ENCODE results near the gene FAM131A.

FAM131A gene

DNA sequence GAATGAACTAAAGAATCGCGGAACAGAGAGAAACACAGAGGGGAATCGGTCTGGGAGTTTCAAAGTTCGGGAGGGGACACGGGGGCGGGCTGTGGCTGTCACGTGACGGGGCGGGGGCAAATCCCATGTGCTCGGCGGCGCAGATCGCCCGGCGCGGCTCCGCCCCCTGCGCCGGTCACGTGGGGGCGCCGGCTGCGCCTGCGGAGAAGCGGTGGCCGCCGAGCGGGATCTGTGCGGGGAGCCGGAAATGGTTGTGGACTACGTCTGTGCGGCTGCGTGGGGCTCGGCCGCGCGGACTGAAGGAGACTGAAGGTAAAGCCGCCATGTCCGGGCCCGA is 23.1 kb upstream of the FAM131A start, which contains the start of gene EIF4G1:
EIF4G1 (plus strand) TSS at position 244 of the 337 bp plus-strand sequence. CDS start 1,191 bp downstream, outside the sequence.
- Histone ChIP-seq H3K36me3 (peaks cover 6% of the 10 kb centered on the region), H3K27ac (peak within 1 kb of the TSS; percentile 92), H3K4me1 (ENCODE audit: control insufficient read depth in 1 of 2, insufficient read depth in 1 of 2, low read depth in 1 of 2, low read length in 1 of 2) (peaks cover 23 to 24% of the 10 kb centered on the region in 2 experiments), H3K9me3 (no peaks in the 10 kb centered on the region), H3K27me3 (no peaks in the 10 kb centered on the region), H3K4me3 (ENCODE audit: low read depth in 1 of 2, low read length in 1 of 2) (peak within 1 kb of the TSS; percentile 63 to 82)
- TF ChIP-seq, protein P1, sequence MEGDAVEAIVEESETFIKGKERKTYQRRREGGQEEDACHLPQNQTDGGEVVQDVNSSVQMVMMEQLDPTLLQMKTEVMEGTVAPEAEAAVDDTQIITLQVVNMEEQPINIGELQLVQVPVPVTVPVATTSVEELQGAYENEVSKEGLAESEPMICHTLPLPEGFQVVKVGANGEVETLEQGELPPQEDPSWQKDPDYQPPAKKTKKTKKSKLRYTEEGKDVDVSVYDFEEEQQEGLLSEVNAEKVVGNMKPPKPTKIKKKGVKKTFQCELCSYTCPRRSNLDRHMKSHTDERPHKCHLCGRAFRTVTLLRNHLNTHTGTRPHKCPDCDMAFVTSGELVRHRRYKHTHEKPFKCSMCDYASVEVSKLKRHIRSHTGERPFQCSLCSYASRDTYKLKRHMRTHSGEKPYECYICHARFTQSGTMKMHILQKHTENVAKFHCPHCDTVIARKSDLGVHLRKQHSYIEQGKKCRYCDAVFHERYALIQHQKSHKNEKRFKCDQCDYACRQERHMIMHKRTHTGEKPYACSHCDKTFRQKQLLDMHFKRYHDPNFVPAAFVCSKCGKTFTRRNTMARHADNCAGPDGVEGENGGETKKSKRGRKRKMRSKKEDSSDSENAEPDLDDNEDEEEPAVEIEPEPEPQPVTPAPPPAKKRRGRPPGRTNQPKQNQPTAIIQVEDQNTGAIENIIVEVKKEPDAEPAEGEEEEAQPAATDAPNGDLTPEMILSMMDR (IDR thresholded peaks at IDR 0.05): peak; percentile 41

DNA sequence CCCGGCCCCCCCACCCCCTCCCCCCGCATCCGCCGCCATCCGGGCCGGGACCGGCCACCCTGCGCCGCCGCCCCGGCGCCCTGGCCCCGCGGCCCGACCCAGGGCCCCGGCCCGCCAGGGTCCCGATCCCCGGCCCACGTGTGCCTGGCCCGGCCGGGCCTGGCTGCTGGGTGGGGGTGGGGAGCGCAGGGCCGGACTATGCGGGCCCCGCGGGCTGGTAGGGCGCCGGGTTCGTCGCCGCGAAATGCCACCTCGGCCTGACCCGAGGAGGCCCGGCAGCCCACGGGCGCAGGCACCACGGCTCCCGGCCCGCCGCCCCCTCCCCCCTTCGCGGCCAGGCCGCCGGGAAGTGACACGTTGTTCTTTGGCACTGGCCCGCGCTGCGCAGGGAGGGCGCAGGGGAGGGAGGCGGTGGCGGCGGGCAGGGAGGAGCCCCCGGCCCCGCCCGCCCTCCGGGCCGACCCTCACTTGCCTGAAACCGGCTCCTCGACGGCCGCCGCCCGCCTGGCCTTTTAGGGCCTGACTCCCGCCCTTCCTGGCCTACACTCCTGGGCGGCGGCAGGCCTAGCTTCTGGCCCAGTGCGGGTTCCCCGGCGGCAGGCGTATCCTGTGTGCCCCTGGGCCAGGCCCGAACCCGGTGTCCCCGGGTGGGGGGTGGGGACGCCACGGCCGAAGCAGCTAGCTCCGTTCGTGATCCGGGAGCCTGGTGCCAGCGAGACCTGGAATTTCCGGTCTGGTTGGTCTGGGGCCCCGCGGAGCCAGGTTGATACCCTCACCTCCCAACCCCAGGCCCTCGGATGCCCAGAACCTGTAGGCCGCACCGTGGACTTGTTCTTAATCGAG is 22.5 kb upstream of the FAM131A start:
- H3K36me3 ChIP-seq: peaks cover 1% of the 10 kb centered on the region
- no peaks in the 10 kb centered on the region for H3K27me3 ChIP-seq
- TF ChIP-seq, protein P1 (IDR thresholded peaks at IDR 0.05): no peak
- peak overlapping the region; percentile 63 to 82 for H3K4me3 ChIP-seq (ENCODE audit: low read depth in 1 of 2, low read length in 1 of 2)
- peak overlapping the region; percentile 92 for H3K27ac ChIP-seq
- H3K4me1 ChIP-seq (ENCODE audit: control insufficient read depth in 1 of 2, insufficient read depth in 1 of 2, low read depth in 1 of 2, low read length in 1 of 2): peaks cover 23 to 29% of the 10 kb centered on the region in 2 experiments
- no peaks in the 10 kb centered on the region for H3K9me3 ChIP-seq

GRCh38 chr3:184315543-184315867 is 21.9 kb upstream of the FAM131A start:
- peaks cover 23 to 34% of the 10 kb centered on the region in 2 experiments for H3K4me1 ChIP-seq (ENCODE audit: control insufficient read depth in 1 of 2, insufficient read depth in 1 of 2, low read depth in 1 of 2, low read length in 1 of 2)
- H3K9me3 ChIP-seq: no peaks in the 10 kb centered on the region
- peak overlapping the region; percentile 92 for H3K27ac ChIP-seq
- H3K36me3 ChIP-seq: peaks cover 5% of the 10 kb centered on the region
- no peaks in the 10 kb centered on the region for H3K27me3 ChIP-seq
- TF ChIP-seq, protein P1 (IDR thresholded peaks at IDR 0.05): no peak
- H3K4me3 ChIP-seq (ENCODE audit: low read depth in 1 of 2, low read length in 1 of 2): peak overlapping the region; percentile 63 to 82

GRCh38 chr3:184315871-184316661 is 21.3 kb upstream of the FAM131A start:
- Histone ChIP-seq H3K4me3 (ENCODE audit: low read depth in 1 of 2, low read length in 1 of 2) (peak overlapping the region in 1 of 2 experiments; percentile 82), H3K4me1 (ENCODE audit: control insufficient read depth in 1 of 2, insufficient read depth in 1 of 2, low read depth in 1 of 2, low read length in 1 of 2) (peaks cover 23 to 34% of the 10 kb centered on the region in 2 experiments), H3K9me3 (no peaks in the 10 kb centered on the region), H3K27ac (peak overlapping the region; percentile 92), H3K36me3 (peaks cover 11% of the 10 kb centered on the region), H3K27me3 (no peaks in the 10 kb centered on the region)
- TF ChIP-seq, protein P1 (IDR thresholded peaks at IDR 0.05): no peak

DNA sequence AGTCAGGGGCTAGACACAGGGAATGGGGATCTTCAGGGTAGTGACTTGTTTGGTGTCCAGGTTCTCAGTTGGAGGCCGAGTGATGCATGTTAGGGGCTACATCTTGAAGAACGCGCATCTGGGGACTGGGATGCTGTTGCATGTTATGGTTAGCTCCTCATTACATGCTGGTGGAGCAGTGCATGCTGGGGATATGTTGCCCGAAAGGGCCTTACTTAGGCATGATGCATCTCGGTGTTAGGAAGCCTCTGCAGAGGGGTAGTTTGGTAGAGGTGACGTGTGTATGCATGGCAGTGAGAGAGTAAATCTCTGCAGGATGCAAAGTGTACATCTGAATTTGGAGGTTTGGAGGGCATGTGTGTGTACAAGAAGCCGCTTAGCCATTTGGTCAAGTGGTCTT is 20.6 kb upstream of the FAM131A start:
- Histone ChIP-seq H3K4me3 (ENCODE audit: low read depth in 1 of 2, low read length in 1 of 2) (no peak overlapping the region), H3K27ac (no peak overlapping the region), H3K36me3 (peaks cover 18% of the 10 kb centered on the region), H3K4me1 (ENCODE audit: control insufficient read depth in 1 of 2, insufficient read depth in 1 of 2, low read depth in 1 of 2, low read length in 1 of 2) (peaks cover 23 to 34% of the 10 kb centered on the region in 2 experiments), H3K9me3 (no peaks in the 10 kb centered on the region), H3K27me3 (no peaks in the 10 kb centered on the region)
- TF ChIP-seq, protein P1 (IDR thresholded peaks at IDR 0.05): no peak
